ENCODE data around the gene LGALS1. TPM values are rescaled to one million over a fixed set of nuclear protein-coding genes. Genes with fewer than 3 reads are reported as not detected.
"Not testable (repeated sequence)": the region's sequence is repeated elsewhere in the genome, so short reads cannot be mapped to it uniquely, and the experiment has no call there.

Gene LGALS1
- total RNA-seq, 2 donors from 2014 or later: 83.3 to 222 TPM

DNA sequence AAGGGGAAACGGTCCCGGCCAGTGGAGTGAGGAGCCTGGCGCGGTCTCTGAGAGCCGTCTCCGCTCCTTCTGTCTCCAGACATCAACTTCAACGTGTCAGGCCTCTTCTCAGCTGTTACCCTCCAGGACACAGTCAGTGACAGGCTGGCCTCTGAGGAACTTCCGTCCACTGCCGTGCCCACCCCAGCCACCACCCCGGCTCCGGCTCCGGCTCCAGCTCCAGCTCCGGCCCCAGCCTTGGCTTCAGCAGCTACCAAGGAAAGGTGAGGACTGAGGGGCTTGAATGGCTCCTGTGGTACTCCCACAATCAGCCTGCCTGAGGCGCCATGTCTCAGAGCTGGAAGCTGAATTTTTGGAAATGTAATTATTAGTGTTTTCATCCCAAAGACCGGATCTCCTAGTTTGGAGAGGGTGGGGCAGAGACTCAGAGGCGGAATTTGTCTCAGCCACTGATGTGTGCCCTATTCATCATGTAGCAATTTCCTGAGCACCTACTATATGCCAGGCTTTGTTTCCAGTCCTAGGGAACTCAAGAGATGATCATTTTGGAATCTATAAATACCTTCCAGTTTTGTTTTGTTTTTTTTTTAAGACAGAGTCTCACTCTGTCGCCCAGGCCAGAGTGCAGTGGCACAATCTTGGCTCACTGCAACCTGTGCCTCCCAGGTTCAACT is 24.8 kb upstream of the LGALS1 start:
- Histone ChIP-seq H3K27ac (no peak overlapping the region), H3K9ac (ENCODE audit: low read depth in 2 of 2, low read length in 2 of 2) (no peak overlapping the region), H3K4me1 (no peaks in the 10 kb centered on the region), H3K27me3 (no peaks in the 10 kb centered on the region), H3K4me3 (no peak overlapping the region), H3K9me3 (no peaks in the 10 kb centered on the region), H3K36me3 (peaks cover 14% of the 10 kb centered on the region)
- TF ChIP-seq CTCF (IDR thresholded peaks at IDR 0.05): no peak
- intact Hi-C loops (cut with DNase I): no loop called here
- no peak for DNase-seq

DNA sequence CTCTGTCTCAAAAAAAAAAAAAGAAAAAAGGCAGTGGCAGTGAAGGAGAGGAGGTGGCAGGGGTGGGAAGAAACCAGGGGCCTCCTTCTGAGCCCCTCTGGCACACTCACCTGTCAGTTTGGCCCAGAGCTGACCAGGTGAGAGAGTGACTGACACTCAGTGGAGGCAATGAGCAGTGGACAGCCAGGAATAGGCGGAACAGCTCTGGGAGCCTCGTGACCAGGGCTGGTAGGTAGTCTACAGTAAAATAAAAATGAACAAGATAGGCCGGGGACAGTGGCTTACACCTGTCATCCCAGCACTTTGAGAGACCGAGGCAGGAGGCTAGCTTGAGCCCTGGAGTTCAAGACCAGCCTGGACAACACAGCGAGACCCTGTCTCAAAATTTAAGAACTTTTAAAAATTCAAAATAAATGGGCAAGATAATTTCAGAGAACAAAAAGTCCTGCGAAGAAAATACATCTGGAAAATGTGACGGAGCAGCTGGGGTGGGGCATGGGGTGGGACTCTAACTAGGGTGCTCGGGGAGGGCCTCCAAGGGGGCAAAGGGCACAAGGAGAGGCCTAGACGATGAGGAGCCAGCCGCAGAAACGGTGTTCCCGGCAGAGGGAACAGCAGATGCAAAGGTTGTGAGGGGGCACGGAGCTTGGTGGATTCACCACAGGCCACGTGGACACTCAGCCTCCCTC is 20.7 kb upstream of the LGALS1 start:
- intact Hi-C loops (cut with DNase I): no loop called here
- peaks cover 3% of the 10 kb centered on the region for H3K4me1 ChIP-seq
- no peaks in the 10 kb centered on the region for H3K27me3 ChIP-seq
- DNase-seq: peak; percentile 88
- peak overlapping the region in 1 of 2 donors; percentile 51 for H3K9ac ChIP-seq (ENCODE audit: low read depth in 2 of 2, low read length in 2 of 2)
- H3K9me3 ChIP-seq: no peaks in the 10 kb centered on the region
- H3K4me3 ChIP-seq: no peak overlapping the region
- peaks cover 13% of the 10 kb centered on the region for H3K36me3 ChIP-seq
- no peak for TF ChIP-seq CTCF (IDR thresholded peaks at IDR 0.05)
- peak overlapping the region; percentile 79 for H3K27ac ChIP-seq

GRCh38 chr22:37655252-37655563 is 20.2 kb upstream of the LGALS1 start:
- Histone ChIP-seq H3K27me3 (no peaks in the 10 kb centered on the region), H3K4me1 (peaks cover 8% of the 10 kb centered on the region), H3K4me3 (no peak overlapping the region), H3K36me3 (peaks cover 8% of the 10 kb centered on the region), H3K27ac (peak overlapping the region; percentile 79), H3K9ac (ENCODE audit: low read depth in 2 of 2, low read length in 2 of 2) (peak overlapping the region in 1 of 2 donors; percentile 51), H3K9me3 (no peaks in the 10 kb centered on the region)
- intact Hi-C loops (cut with DNase I): no loop called here
- DNase-seq: no peak
- TF ChIP-seq CTCF (IDR thresholded peaks at IDR 0.05): no peak

- H3K9ac ChIP-seq (ENCODE audit: low read depth in 2 of 2, low read length in 2 of 2); H3K4me3 ChIP-seq; H3K9me3 ChIP-seq; H3K27ac ChIP-seq; H3K36me3 ChIP-seq; intact Hi-C loops (cut with DNase I); H3K27me3 ChIP-seq; DNase-seq: not testable (repeated sequence)
- peaks cover 16% of the 10 kb centered on the region for H3K4me1 ChIP-seq
Measured at GRCh38 chr22:37656583-37656982, 18.9 kb upstream of the LGALS1 start.

DNA sequence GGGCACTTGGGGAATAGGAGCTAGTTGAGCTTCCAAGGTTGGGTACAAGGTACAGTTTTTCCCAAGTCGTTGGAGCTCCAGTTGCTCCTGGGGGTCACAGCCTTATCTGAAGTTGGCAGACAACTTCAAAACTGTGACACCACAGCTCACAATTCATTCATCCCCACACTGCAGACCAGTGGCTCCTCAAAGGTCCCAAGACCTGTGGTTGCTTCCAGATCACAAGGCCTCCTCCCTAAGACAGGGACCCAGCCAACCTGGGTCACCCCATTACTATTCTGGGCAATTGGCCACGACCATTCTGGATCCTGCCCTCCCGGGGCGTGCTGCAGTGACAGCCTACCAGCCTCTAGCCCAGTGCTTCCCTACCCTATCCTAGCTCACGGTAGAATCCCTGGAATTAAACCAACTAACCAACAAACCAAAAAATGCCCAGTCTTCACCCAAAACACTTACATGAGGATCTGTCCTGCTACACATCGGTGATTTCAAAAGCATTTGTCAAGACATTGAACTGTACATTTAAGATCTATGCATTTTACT is 17.8 kb upstream of the LGALS1 start:
- peak overlapping the region; percentile 59 for H3K27ac ChIP-seq
- H3K9ac ChIP-seq (ENCODE audit: low read depth in 2 of 2, low read length in 2 of 2): peak overlapping the region in 1 of 2 donors; percentile 82
- H3K36me3 ChIP-seq: no peaks in the 10 kb centered on the region
- no peak for TF ChIP-seq CTCF (IDR thresholded peaks at IDR 0.05)
- intact Hi-C loops (cut with DNase I): no loop called here
- peaks cover 16% of the 10 kb centered on the region for H3K4me1 ChIP-seq
- H3K9me3 ChIP-seq: no peaks in the 10 kb centered on the region
- no peaks in the 10 kb centered on the region for H3K27me3 ChIP-seq
- DNase-seq: no peak
- H3K4me3 ChIP-seq: peak overlapping the region; percentile 60

Data from colonic mucosa (tissue), 4 donors.